ENCODE measurements around the gene TMEM183A.

DNA sequence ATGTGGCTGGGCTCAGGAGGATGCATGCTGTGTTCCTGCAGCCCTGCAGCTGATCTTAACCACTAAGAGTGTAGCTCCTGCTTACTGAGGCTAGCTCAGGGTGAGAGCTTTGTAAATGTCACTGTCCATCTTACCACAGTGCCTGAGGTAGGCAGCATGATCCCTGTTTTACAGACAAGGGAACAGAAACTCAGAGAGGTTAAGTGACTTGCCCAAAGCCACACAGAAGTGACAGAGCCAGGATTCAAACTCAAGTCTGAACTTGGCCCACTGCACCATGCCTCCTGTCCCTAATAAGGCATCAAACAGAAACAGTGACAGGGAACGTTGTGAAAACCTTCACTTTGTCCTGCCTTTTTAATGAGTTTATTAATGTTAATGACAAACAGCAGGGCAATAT lies 47.0 kb downstream of the TMEM183A start:
- TF ChIP-seq EZH2 (IDR thresholded peaks at IDR 0.05), result no peak
- no peak for TF ChIP-seq EZH2phosphoT487 (IDR thresholded peaks at IDR 0.05; ENCODE audit: borderline replicate concordance)
- no peak for TF ChIP-seq POLR2A (IDR thresholded peaks at IDR 0.05; ENCODE audit: borderline replicate concordance, extremely low read depth, insufficient read depth, insufficient read length)
- TF ChIP-seq, protein P1, sequence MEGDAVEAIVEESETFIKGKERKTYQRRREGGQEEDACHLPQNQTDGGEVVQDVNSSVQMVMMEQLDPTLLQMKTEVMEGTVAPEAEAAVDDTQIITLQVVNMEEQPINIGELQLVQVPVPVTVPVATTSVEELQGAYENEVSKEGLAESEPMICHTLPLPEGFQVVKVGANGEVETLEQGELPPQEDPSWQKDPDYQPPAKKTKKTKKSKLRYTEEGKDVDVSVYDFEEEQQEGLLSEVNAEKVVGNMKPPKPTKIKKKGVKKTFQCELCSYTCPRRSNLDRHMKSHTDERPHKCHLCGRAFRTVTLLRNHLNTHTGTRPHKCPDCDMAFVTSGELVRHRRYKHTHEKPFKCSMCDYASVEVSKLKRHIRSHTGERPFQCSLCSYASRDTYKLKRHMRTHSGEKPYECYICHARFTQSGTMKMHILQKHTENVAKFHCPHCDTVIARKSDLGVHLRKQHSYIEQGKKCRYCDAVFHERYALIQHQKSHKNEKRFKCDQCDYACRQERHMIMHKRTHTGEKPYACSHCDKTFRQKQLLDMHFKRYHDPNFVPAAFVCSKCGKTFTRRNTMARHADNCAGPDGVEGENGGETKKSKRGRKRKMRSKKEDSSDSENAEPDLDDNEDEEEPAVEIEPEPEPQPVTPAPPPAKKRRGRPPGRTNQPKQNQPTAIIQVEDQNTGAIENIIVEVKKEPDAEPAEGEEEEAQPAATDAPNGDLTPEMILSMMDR (IDR thresholded peaks at IDR 0.05 in 2 of 3, conservative IDR thresholded peaks at IDR 0.05 in 1 of 3; ENCODE audit: borderline replicate concordance in 1 of 3, insufficient read depth in 1 of 3, low read depth in 2 of 3, low read length in 2 of 3), result no peak
- TF ChIP-seq CBX3 (IDR thresholded peaks at IDR 0.05; ENCODE audit: low read depth), result no peak
